Thyroid gland (tissue), 4 donors: ENCODE results near the gene NT5C3A.
"Not testable (repeated sequence)": the region's sequence is repeated elsewhere in the genome, so short reads cannot be mapped to it uniquely, and the experiment has no call there.

ENCODE experiments used
- POLR2A ChIP-seq, 2 donors: fragments of 450-650 bp; IDR thresholded peaks; one replicate each; pipeline ENCODE4 v1.6.1; 2017; ENCODE audit warnings: antibody characterized with exemption in 2 of 2, mild to moderate bottlenecking in 2 of 2, moderate library complexity in 1 of 2
- TF ChIP-seq, protein P1 (sequence below), 6 experiments: fragments of 200-600 bp in 3 of 6; fragments of 450-650 bp in 3 of 6; sonication (generic) in 3 of 6; IDR thresholded peaks; one replicate each; pipeline ENCODE4 v1.5.1; 2016 to 2019; ENCODE audit warnings: antibody characterized with exemption in 6 of 6, mild to moderate bottlenecking in 2 of 6, inconsistent platforms in 1 of 6, moderate library complexity in 1 of 6

GRCh38 chr7:32988148-32988547 lies 74.4 kb downstream of the NT5C3A start:
- TF ChIP-seq POLR2A (IDR thresholded peaks at IDR 0.05) = not testable (repeated sequence)
- TF ChIP-seq, protein P1, sequence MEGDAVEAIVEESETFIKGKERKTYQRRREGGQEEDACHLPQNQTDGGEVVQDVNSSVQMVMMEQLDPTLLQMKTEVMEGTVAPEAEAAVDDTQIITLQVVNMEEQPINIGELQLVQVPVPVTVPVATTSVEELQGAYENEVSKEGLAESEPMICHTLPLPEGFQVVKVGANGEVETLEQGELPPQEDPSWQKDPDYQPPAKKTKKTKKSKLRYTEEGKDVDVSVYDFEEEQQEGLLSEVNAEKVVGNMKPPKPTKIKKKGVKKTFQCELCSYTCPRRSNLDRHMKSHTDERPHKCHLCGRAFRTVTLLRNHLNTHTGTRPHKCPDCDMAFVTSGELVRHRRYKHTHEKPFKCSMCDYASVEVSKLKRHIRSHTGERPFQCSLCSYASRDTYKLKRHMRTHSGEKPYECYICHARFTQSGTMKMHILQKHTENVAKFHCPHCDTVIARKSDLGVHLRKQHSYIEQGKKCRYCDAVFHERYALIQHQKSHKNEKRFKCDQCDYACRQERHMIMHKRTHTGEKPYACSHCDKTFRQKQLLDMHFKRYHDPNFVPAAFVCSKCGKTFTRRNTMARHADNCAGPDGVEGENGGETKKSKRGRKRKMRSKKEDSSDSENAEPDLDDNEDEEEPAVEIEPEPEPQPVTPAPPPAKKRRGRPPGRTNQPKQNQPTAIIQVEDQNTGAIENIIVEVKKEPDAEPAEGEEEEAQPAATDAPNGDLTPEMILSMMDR (IDR thresholded peaks at IDR 0.05) = not testable (repeated sequence)
